Activated CD4-positive, alpha-beta T cell treated with anti-CD3 and anti-CD28 coated beads for 4 hours (primary cell): Measurements from ENCODE around the gene NFILZ.
"Not testable (repeated sequence)": the region's sequence is repeated elsewhere in the genome, so short reads cannot be mapped to it uniquely, and the experiment has no call there.

ENCODE experiments used
- DNase-seq, 2 donors: peaks; one replicate each; pipeline ENCODE4 v3.0.0-alpha.2; 2020

NFILZ gene

GRCh38 chr19:8611877-8612806, 18.3 kb upstream of the NFILZ start:
- DNase-seq = no peak

GRCh38 chr19:8612807-8613171, 17.6 kb upstream of the NFILZ start:
- no peak for DNase-seq

- no peak for DNase-seq
Observed at GRCh38 chr19:8614455-8614854, 16.0 kb upstream of the NFILZ start.

- no peak for DNase-seq
Observed at GRCh38 chr19:8615024-8615423, 15.4 kb upstream of the NFILZ start.

- peak; percentile 35 to 55 for DNase-seq
Observed at GRCh38 chr19:8615813-8616596, 14.4 kb upstream of the NFILZ start.

GRCh38 chr19:8616861-8617260, 13.6 kb upstream of the NFILZ start:
- DNase-seq = no peak

GRCh38 chr19:8617325-8617724, 13.1 kb upstream of the NFILZ start:
- DNase-seq = not testable (repeated sequence)

- DNase-seq = no peak
Observed at GRCh38 chr19:8617984-8618383, 12.4 kb upstream of the NFILZ start.

GRCh38 chr19:8618751-8619150, 11.7 kb upstream of the NFILZ start:
- DNase-seq = no peak

GRCh38 chr19:8622886-8623285, 7.5 kb upstream of the NFILZ start:
- DNase-seq = not testable (repeated sequence)

- DNase-seq = no peak
Observed at GRCh38 chr19:8626842-8627241, 3.6 kb upstream of the NFILZ start.

- no peak for DNase-seq
Observed at GRCh38 chr19:8629184-8629583, 1.2 kb upstream of the NFILZ start.

- no peak for DNase-seq
Observed at GRCh38 chr19:8630796-8631424, 477 bp downstream of the NFILZ start.

- DNase-seq = no peak
Observed at GRCh38 chr19:8631425-8631819, 989 bp downstream of the NFILZ start.

- no peak for DNase-seq
Observed at GRCh38 chr19:8635422-8635821, 5.0 kb downstream of the NFILZ start.

- not testable (repeated sequence) for DNase-seq
Observed at GRCh38 chr19:8637070-8637469, 6.6 kb downstream of the NFILZ start.

GRCh38 chr19:8638078-8638619, 7.7 kb downstream of the NFILZ start:
- DNase-seq = no peak

GRCh38 chr19:8639821-8640401, 9.5 kb downstream of the NFILZ start:
- DNase-seq = no peak

GRCh38 chr19:8640402-8641004, 10.1 kb downstream of the NFILZ start:
- no peak for DNase-seq

- no peak for DNase-seq
Observed at GRCh38 chr19:8641221-8641907, 10.9 kb downstream of the NFILZ start.

GRCh38 chr19:8641908-8642547, 11.6 kb downstream of the NFILZ start:
- peak in 1 of 2 donors; percentile 30 for DNase-seq
